GM18505 (cell line): ENCODE data around the gene MBNL1.
"Not testable (repeated sequence)": the region's sequence is repeated elsewhere in the genome, so short reads cannot be mapped to it uniquely, and the experiment has no call there.

ENCODE experiments used
- ATAC-seq: cut with Tn5 transposase; IDR thresholded peaks from one replicate; pipeline ENCODE4 v1.9.1; 2021; ENCODE audit not compliant: unreplicated experiment
- POLR2A ChIP-seq: IDR thresholded peaks from 4 replicates; pipeline ENCODE4 v1.6.1; 2011; ENCODE audit warnings: borderline replicate concordance; ENCODE audit not compliant: insufficient read depth, insufficient read length; ENCODE audit errors: extremely low read depth

MBNL1 gene

DNA sequence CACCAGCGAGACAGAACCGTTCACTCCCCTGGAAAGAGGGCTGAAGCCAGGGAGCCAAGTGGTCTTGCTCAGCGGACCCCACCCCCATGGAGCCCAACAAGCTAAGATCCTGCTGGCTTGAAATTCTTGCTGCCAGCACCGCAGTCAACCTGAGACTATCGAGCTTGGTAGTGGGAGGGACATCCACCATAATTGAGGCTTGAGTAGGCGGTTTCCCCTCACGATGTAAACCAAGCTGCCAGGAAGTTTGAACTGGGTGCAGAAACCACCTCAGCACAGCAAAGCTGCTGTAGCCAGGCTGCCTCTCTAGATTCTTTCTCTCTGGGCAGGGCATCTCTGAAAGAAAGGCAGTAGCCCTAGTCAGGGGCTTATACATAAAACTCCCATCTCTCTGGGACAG, 151.0 kb downstream of the MBNL1 start:
- no peak for ATAC-seq
- no peak for TF ChIP-seq POLR2A

DNA sequence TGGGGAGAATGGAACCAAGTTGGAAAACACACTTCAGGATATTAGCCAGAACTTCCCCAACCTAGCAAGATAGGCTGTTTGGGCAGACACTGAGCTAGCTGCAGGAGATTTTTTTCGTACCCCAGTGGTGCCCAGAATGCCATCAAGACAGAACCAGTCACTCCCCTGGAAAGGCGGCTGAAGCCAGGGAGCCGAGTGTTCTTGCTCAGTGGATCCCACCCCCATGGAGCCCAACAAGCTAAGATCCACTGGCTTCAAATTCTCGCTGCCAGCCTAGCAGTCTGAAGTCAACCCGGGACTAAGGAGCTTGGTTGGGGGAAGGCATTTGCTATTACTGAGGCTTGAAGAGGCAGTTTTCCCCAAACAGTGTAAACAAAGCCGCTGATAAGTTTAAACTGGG, 152.4 kb downstream of the MBNL1 start:
- no peak for ATAC-seq

DNA sequence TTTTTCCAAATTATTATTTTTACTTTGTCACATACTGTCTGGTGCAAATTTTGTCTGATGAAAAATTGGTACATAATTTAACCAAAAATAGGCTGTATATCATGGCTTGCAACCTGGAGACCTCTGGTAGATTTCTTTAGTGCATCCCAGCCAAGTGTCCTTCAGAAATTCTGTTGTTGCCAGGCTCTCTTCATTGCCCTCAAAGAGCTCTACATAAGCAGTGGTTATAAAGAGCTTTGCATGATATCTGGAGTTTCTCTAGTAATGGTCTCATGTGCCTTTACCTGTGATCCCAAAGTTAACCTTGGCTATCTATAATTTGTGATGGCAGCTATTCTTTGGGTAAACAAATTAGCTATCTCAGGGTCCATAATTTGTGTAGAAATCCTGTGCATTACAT, 157.7 kb downstream of the MBNL1 start:
- TF ChIP-seq POLR2A: no peak
- no peak for ATAC-seq

More for the DNA sequence above, 152.4 kb downstream of the MBNL1 start:
- TF ChIP-seq POLR2A: no peak

DNA sequence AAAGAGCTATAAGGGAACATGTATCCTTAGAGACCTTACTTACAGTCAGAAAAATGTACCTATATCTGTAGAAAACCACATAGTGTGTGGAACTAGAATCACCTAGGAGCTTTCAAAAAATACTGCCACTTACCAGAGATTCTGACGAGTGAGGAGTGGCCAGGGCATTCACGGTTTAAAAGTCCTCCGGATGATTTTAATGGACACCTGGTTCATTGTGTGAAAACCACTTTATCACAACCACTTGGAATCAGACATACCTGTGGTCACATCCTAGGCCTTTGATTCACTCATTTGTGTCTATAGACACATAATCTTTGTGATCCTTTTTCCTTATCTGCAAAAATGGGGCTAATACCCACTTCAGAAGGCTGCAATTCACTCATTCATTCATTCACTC, 159.8 kb downstream of the MBNL1 start:
- ATAC-seq: no peak
- TF ChIP-seq POLR2A: no peak

DNA sequence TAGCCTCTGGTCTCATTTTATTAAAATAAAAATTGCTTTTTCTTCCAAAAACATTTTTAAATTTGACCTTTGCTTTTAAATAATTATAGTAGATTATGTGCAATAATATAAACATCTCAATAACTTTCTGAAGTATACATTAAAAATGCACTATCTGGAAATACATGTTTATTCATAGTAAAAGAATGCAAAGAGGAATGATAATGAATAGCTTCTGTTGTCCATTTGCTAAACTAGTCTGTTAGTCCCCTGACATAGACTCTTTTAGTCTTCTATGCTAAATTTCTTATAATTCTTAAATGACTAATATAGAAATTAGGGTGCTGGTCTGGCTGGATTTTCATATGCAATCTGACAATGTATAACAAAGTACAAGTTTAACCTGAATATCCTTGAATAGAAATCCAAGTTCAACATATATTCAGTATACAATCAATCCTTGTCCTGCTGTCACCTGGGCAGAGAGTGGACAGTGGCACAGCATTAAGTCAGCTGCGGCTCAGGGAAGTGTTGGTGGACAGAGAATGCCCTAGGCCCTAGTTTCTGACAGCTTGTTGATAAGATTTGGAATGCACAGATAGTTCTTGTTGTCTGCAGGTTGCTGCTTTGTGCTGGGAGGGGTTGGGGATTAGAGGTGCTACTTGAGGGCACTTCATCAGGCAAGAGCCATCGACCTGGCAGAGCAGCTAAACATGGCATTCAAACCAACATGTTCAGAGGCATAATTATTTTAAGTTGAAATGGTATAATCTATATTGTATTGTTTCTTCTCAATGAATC, 161.7 kb downstream of the MBNL1 start:
- ATAC-seq: no peak
- no peak for TF ChIP-seq POLR2A

DNA sequence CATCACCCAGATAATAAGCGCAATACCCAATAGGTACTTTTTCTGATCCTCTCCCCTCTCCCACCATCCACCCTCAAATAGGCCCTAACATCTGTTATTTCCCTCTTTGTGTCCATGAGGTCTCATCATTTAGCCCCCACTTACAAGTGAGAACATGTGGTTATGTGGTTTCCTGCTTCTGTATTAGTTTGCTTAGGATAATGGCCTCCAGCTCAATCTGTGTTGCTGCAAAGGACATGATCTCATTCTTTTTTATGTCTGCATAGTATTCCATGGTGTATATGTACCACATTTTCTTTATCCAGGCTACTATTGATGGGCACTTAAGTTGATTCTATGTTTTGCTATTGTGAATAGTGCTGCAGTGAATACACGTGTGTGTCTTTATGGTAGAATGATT, 165.4 kb downstream of the MBNL1 start:
- no peak for ATAC-seq
- no peak for TF ChIP-seq POLR2A

DNA sequence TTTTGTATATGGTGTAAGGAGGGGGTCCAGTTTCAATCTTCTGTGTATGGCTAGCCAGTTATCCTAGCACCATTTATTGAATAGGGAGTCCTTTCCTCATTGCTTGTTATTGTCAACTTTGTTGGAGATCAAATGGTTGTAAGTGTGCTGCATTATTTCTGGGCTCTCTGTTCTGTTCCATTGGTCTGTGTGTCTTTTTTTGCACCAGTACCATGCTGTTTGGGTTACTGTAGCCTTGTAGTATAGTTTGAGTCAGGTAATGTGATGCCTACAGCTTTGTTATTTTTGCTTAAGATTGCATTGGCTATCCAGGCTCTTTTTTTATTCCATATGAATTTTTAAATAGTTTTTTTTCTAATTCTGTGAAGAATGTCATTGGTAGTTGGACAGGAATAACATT, 166.5 kb downstream of the MBNL1 start:
- ATAC-seq: not testable (repeated sequence)

DNA sequence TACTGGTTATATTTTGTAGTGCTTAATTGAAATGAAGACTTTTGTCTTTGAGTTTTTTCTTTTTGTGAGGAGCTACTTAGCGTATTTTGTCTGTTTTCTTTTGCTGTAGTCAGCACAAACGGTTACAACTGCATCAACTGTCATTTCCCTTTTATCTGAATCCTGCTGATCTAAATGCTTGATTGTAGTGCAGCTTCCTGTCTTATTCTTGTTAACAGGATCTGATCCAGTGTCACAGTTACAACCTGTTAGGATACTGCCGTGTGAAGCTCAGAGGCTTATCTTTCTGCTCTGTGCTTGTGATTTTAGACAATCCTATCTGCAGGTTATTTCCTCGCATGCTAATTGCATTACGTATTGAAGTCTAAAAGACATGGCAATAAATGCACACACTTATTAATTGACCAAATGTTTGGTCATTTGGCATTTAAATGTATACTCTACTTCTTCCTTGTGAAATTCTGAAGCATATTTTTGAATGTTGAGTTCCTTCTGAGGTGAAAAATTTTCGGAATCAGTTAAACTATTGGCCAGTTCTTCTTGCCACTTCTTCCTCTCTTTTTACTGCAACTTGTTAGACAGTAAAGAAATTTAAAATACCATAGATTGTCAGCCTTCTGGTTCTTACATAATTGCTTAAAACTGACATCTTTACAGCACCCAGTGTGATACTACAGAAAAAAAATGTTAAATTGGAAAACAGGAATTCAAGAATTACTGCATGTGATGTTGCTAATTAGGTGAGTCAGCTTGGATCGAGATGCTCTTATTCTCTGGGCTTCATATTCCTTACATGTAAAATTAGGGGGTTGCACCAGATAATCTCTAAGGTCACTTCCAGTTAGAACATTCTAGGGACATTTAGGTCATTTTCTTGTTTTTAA, 168.2 kb downstream of the MBNL1 start:
- no peak for TF ChIP-seq POLR2A

DNA sequence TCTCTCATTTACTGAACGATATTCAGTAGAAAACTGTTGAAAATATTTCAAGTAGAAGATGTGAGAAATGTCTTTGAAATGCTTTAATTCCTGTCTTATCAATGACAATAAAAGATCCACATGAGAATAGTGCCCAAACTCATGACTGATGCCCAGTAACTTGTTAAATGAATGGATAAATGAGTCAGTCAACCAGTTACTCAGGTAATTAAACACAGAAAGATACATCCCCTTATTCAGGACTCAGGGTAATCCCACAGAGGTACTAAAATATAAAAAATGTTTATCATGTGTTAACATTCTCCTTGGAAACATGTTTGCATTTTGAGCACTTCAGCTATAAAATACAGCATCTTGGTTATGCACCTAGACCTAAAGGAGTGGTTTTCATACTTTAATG, 169.5 kb downstream of the MBNL1 start:
- TF ChIP-seq POLR2A: no peak
- ATAC-seq: no peak

More for the DNA sequence above, 168.2 kb downstream of the MBNL1 start:
- ATAC-seq: no peak

DNA sequence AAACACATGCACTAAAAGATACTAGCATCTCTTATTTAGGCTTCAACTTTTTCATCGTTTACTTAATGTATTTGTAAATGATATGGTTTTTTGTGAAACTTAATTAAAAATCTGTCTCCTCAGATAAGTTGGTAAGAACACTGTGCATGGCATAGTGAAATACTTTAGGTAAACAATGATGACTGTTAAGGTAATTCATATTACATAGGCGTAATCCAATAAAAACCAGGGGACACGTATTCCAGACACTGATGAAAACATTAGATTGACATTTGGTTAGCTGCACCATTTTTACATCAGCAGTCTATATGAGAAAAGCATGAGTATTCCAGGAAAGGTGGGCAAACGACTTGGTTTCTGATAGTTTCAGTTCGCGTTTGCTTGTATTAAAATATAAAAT, 170.0 kb downstream of the MBNL1 start:
- no peak for ATAC-seq
- no peak for TF ChIP-seq POLR2A

DNA sequence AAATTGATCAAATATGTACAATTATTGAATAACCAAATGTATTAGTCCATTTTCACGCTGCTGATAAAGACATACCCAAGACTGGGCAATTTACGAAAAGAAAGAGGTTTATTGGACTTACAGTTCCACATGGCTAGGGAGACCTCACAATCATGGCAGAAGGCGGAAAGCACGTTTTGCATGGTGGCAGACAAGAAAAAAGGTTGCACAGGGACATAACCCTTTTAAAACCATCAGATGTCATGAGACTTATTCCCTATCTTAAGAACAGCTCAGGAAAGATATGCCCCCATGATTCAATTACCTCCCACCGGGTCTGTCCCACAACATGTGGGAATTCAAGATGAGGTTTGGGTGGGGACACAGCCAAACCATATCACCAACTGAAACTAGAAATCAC, 171.5 kb downstream of the MBNL1 start:
- not testable (repeated sequence) for ATAC-seq

DNA sequence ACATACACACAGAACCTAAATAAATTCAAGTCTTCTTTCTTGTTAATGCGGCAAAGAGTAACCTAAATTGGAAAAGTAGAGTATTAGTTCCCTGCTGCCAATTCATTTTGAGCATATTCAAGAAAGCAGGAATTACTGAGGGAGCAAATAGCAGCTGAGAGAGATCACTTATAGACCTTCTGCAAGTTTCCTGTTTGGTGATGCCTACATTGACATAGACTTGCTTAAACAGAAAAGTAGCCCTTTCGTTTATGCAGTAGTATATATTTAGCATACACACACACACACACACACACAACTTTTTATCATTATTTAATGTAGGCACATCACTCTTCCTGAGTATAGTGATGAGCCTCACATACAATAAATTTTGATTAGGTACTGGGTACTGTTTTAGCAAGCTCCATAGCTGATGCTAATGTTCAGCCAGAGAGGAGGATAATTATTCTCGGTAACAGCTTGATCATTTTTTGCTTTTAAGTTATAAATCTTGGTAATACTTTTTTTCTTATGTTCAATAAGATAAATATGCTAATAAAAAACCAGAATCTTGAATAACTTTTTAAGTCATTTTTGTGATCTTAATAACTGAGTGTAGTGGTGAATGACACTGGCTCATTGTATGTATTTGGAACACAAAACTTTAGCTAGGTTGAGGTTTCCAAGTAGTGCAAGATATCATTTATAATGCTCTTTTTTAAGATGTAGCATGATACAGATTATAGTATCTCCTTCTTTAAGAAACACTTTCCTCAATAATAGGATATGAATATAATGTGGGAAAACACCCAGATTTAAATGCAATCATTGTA, 174.7 kb downstream of the MBNL1 start:
- no peak for TF ChIP-seq POLR2A
- no peak for ATAC-seq

DNA sequence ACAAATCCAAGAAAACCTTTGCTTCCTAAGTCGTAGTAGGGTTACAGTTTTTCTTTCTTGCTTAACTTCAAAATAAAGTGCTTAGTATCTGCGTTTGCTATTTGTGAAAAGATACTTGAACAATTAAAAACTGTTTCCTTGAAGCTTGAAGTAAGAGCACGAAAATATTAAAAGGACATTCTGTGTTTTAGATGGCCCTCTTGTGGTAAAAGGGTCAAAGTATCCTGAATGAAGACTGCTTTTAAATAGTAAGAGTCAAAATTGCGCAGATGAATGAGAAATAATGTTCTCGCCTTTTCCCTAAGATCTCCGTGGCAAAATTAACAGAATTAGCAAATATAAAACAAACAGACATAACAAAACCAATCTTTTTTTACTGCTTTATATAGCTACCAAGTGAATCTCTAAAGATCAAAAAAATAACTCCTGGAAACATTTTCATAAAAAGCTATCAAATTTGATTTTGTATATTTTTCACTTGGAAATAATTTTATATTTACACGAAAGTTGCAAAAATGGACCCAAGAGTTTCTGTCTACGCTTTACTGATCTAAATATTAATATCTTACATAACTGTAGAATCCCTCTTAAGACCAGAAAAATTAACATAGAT, 175.4 kb downstream of the MBNL1 start:
- no peak for ATAC-seq
- TF ChIP-seq POLR2A: no peak

DNA sequence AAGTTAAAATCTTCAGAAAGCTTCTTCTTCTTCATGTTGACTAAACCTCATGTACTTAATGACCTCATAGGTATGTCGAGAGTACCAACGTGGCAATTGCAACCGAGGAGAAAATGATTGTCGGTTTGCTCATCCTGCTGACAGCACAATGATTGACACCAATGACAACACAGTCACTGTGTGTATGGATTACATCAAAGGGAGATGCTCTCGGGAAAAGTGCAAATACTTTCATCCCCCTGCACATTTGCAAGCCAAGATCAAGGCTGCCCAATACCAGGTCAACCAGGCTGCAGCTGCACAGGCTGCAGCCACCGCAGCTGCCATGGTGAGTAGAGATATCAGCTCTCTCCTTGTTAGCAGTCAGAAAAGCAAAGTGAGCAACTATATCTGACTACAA, 176.5 kb downstream of the MBNL1 start:
- ATAC-seq: no peak
- no peak for TF ChIP-seq POLR2A

DNA sequence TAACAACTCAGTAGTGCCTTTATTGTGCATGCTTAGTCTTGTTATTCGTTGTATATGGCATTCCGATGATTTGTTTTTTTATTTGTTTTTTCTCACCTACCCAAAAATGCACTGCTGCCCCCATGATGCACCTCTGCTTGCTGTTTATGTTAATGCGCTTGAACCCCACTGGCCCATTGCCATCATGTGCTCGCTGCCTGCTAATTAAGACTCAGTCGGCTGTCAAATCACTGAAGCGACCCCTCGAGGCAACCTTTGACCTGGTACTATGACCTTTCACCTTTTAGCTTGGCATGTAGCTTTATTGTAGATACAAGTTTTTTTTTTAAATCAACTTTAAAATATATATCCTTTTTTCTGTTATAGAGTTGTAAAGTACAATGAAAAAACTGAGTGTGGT, 177.8 kb downstream of the MBNL1 start:
- ATAC-seq: no peak
- no peak for TF ChIP-seq POLR2A
